ENCODE results near the gene PIPOX. TPM values are rescaled to one million over a fixed set of nuclear protein-coding genes. Genes with fewer than 3 reads are reported as not detected.

PIPOX gene
- total RNA-seq, 3 donors from 2014 or later, result 1.3 to 3.0 (median 2.9) TPM

GRCh38 chr17:28999206-28999605, 43.7 kb upstream of the PIPOX start:
- no peak overlapping the region for H3K4me3 ChIP-seq
- H3K27ac ChIP-seq, result no peak overlapping the region
- H3K36me3 ChIP-seq, result no peaks in the 10 kb centered on the region
- H3K4me1 ChIP-seq, result no peaks in the 10 kb centered on the region
- TF ChIP-seq POLR2AphosphoS5 (IDR thresholded peaks at IDR 0.05) (no peak), CTCF (IDR thresholded peaks at IDR 0.05) (no peak), POLR2A (IDR thresholded peaks at IDR 0.05) (no peak)
- no peaks in the 10 kb centered on the region for H3K9me3 ChIP-seq
- no peak for DNase-seq (ENCODE audit: low spot score in 2 of 2)
- intact Hi-C loops (cut with DNase I; ENCODE audit: low total_unique reads), result no loop called here
- H3K27me3 ChIP-seq, result peaks cover 0 to 27% of the 10 kb centered on the region in 2 donors

- Histone ChIP-seq H3K9me3 (no peaks in the 10 kb centered on the region), H3K36me3 (no peaks in the 10 kb centered on the region), H3K27ac (no peak overlapping the region), H3K27me3 (peaks cover 0 to 45% of the 10 kb centered on the region in 2 donors), H3K4me1 (no peaks in the 10 kb centered on the region), H3K4me3 (no peak overlapping the region)
- no peak for DNase-seq (ENCODE audit: low spot score in 2 of 2)
- intact Hi-C loops (cut with DNase I; ENCODE audit: low total_unique reads), result no loop called here
- TF ChIP-seq POLR2A (IDR thresholded peaks at IDR 0.05) (no peak), POLR2AphosphoS5 (IDR thresholded peaks at IDR 0.05) (no peak), CTCF (IDR thresholded peaks at IDR 0.05) (no peak)
These were observed 42.0 kb upstream of the PIPOX start for GRCh38 chr17:29000973-29001372.

- Histone ChIP-seq H3K9me3 (no peaks in the 10 kb centered on the region), H3K36me3 (no peaks in the 10 kb centered on the region), H3K4me1 (no peaks in the 10 kb centered on the region), H3K4me3 (no peak overlapping the region), H3K27me3 (peaks cover 5 to 60% of the 10 kb centered on the region in 2 donors), H3K27ac (no peak overlapping the region)
- intact Hi-C loops (cut with DNase I; ENCODE audit: low total_unique reads), result no loop called here
- TF ChIP-seq POLR2AphosphoS5 (IDR thresholded peaks at IDR 0.05) (no peak), POLR2A (IDR thresholded peaks at IDR 0.05) (no peak), CTCF (IDR thresholded peaks at IDR 0.05) (no peak)
- DNase-seq (ENCODE audit: low spot score in 2 of 2), result no peak
These were observed 40.1 kb upstream of the PIPOX start for GRCh38 chr17:29002811-29003210.

- Histone ChIP-seq H3K9me3 (no peaks in the 10 kb centered on the region), H3K27me3 (peaks cover 5 to 60% of the 10 kb centered on the region in 2 donors), H3K4me3 (no peak overlapping the region), H3K36me3 (no peaks in the 10 kb centered on the region), H3K27ac (no peak overlapping the region), H3K4me1 (no peaks in the 10 kb centered on the region)
- no peak for DNase-seq (ENCODE audit: low spot score in 2 of 2)
- intact Hi-C loops (cut with DNase I; ENCODE audit: low total_unique reads), result no loop called here
- TF ChIP-seq CTCF (IDR thresholded peaks at IDR 0.05) (no peak), POLR2A (IDR thresholded peaks at IDR 0.05) (no peak), POLR2AphosphoS5 (IDR thresholded peaks at IDR 0.05) (no peak)
These were observed 39.7 kb upstream of the PIPOX start for GRCh38 chr17:29003289-29003688.

- TF ChIP-seq POLR2A (IDR thresholded peaks at IDR 0.05) (no peak), POLR2AphosphoS5 (IDR thresholded peaks at IDR 0.05) (no peak), CTCF (IDR thresholded peaks at IDR 0.05) (no peak)
- no peak for DNase-seq (ENCODE audit: low spot score in 2 of 2)
- intact Hi-C loops (cut with DNase I; ENCODE audit: low total_unique reads), result no loop called here
- Histone ChIP-seq H3K9me3 (no peaks in the 10 kb centered on the region), H3K27ac (no peak overlapping the region), H3K36me3 (no peaks in the 10 kb centered on the region), H3K4me3 (no peak overlapping the region), H3K27me3 (peaks cover 5 to 63% of the 10 kb centered on the region in 2 donors), H3K4me1 (no peaks in the 10 kb centered on the region)
These were observed 38.8 kb upstream of the PIPOX start for GRCh38 chr17:29004081-29004692.
